ENCODE measurements around the gene ARMH3.

DNA sequence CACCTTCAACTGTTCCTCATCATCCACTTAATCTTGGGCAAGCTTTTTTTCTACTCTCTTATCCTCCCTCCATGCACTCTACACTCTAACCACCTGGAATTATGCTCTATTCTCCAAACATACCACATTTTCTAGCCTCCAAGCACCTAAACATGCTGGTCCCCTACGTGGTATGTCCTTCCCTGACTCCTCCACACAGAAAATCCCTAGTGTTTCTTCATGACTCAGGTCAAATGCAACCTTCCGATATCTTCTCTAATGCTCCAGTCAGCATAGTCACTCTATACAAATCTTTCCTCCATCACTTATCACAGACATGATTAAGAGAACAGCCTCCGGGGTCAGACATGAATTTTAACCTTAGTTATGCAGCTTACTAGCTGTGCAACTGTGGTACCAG, 68.8 kb downstream of the ARMH3 start:
- TF ChIP-seq, protein P1, sequence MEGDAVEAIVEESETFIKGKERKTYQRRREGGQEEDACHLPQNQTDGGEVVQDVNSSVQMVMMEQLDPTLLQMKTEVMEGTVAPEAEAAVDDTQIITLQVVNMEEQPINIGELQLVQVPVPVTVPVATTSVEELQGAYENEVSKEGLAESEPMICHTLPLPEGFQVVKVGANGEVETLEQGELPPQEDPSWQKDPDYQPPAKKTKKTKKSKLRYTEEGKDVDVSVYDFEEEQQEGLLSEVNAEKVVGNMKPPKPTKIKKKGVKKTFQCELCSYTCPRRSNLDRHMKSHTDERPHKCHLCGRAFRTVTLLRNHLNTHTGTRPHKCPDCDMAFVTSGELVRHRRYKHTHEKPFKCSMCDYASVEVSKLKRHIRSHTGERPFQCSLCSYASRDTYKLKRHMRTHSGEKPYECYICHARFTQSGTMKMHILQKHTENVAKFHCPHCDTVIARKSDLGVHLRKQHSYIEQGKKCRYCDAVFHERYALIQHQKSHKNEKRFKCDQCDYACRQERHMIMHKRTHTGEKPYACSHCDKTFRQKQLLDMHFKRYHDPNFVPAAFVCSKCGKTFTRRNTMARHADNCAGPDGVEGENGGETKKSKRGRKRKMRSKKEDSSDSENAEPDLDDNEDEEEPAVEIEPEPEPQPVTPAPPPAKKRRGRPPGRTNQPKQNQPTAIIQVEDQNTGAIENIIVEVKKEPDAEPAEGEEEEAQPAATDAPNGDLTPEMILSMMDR (conservative IDR thresholded peaks at IDR 0.05; ENCODE audit: low read length), result no peak
- no peak for TF ChIP-seq EZH2phosphoT487 (IDR thresholded peaks at IDR 0.05; ENCODE audit: borderline replicate concordance, low read depth, low read length)
